HL-60/S4 treated with retinoic acid at 250 ng/mL for 4 days and 3 days (cell line): ENCODE measurements around the gene HIC2.
"Not testable (repeated sequence)": the region's sequence is repeated elsewhere in the genome, so short reads cannot be mapped to it uniquely, and the experiment has no call there.

Experiments
- in situ Hi-C: fragments of 300-500 bp; cut with MboI; formaldehyde crosslinking; loops from 2 replicates; pipeline ENCODE4 v1.7.0; 2022; ENCODE audit warnings: low sequenced_read_pairs

Gene HIC2

GRCh38 chr22:21490556-21490955 lies 73.4 kb downstream of the HIC2 start:
- in situ Hi-C loops: not testable (repeated sequence)

GRCh38 chr22:21492271-21492670 lies 75.1 kb downstream of the HIC2 start:
- in situ Hi-C loops: not testable (repeated sequence)

GRCh38 chr22:21493789-21494782 lies 76.9 kb downstream of the HIC2 start:
- in situ Hi-C loops: not testable (repeated sequence)

GRCh38 chr22:21497984-21498383 lies 80.8 kb downstream of the HIC2 start:
- in situ Hi-C loops: not testable (repeated sequence)

GRCh38 chr22:21498489-21498888 lies 81.3 kb downstream of the HIC2 start:
- in situ Hi-C loops: not testable (repeated sequence)

GRCh38 chr22:21499623-21500506 lies 82.7 kb downstream of the HIC2 start:
- in situ Hi-C loops: not testable (repeated sequence)
